ENCODE data around the gene DEFB129.

Gene DEFB129

DNA sequence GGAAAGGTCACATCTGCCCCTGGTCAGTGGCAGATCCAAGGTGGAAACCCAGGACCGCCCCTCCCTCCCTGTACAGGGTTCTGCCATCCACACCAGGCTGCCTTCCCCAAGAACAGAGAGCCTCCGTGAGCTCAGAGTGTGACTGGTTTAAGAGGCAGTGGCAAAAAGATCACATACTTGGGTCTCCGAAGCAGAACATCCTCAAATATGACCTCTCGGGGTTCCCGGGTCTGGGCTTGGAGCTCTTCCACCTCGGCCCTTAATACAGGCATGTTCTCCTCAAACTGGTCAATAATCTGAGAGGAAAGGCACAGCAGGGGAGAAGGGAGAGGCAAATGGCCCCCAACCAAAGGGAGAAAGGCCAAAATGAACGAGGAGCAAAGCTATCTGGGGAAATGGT lies 48.7 kb downstream of the DEFB129 start:
- no peak overlapping the region for H4K5ac ChIP-seq (ENCODE audit: low read length)
- no peak overlapping the region for H3K23ac ChIP-seq (ENCODE audit: low read length)
- WGBS (ENCODE audit: extremely low coverage, insufficient coverage, low lambda C conversion rate): no CpG with 5 or more reads among the region's 7 CpGs
- no peak overlapping the region for H3K4ac ChIP-seq (ENCODE audit: low read depth, low read length)
- H3K79me1 ChIP-seq (ENCODE audit: low read length): no peaks in the 10 kb centered on the region
- H2BK5ac ChIP-seq (ENCODE audit: low read length): no peak overlapping the region
- no peak overlapping the region for H3K56ac ChIP-seq (ENCODE audit: low read length)
- no peak overlapping the region for H3K9ac ChIP-seq (ENCODE audit: low read length)
- H3K4me1 ChIP-seq (ENCODE audit: control insufficient read depth, low read depth, low read length): no peaks in the 10 kb centered on the region
- DNase-seq: no peak
- H3K79me2 ChIP-seq (ENCODE audit: control insufficient read depth, insufficient read depth, low read length): no peaks in the 10 kb centered on the region
- H3K27me3 ChIP-seq (ENCODE audit: insufficient read depth, low read length, poor library complexity): no peaks in the 10 kb centered on the region
- H3K4me2 ChIP-seq (ENCODE audit: low read length): no peak overlapping the region
- H4K8ac ChIP-seq (ENCODE audit: low read depth, low read length): no peak overlapping the region
- H3K27ac ChIP-seq (ENCODE audit: low read depth, low read length): no peak overlapping the region
- H2BK15ac ChIP-seq (replicated peaks; ENCODE audit: low read depth): no peak overlapping the region
- H3K36me3 ChIP-seq (ENCODE audit: control insufficient read depth, insufficient read depth, low read length): no peaks in the 10 kb centered on the region
- H3K4me3 ChIP-seq (ENCODE audit: low read length): no peak overlapping the region
- no peak overlapping the region for H2AK5ac ChIP-seq (ENCODE audit: low read length)
- no peak overlapping the region for H3K18ac ChIP-seq (ENCODE audit: low read length)
- H2BK120ac ChIP-seq (ENCODE audit: low read depth, low read length): no peak overlapping the region

DNA sequence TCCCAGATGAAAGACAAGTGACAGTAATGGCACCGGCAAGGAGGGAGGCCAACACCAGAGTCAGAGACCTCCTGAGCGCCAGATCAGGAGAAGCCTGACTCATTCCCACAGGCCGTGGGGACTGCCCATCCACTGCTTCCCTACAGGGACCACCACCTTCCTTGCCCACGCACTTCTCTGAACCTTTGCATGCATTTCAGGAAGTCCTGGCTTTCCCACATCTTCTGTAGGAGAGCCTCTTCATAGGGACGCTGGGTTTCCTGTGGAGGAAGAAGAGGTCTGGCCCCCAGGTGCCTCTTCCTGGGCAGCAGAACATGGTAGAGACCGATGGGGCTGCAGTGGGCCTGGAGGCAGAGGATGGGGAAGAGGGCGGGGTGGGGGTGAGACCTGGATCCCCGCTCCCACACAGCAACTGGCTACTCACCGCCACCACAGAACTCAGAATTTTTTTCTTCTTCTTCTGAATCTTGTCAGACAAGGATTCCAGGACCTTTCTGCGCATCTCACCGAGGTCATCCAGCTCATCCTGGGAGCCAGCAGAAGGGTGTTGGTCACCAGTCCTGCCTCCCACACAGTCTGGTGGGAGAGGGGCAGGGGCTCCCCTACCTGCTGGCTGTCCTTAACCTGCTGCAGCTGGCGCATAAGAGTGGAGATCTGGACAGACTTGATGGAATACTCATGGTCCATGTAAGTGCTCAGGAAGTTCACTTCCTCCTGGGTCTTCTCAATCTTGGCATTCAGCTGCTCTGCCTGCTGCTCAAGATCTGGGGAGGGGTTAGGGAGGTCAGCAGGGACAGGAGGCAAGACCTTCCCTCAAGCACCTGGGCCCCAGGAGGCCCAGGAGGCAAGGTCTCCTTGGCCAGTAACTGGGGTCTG lies 49.8 kb downstream of the DEFB129 start:
- no peaks in the 10 kb centered on the region for H3K27me3 ChIP-seq (ENCODE audit: insufficient read depth, low read length, poor library complexity)
- WGBS (ENCODE audit: extremely low coverage, insufficient coverage, low lambda C conversion rate): no CpG with 5 or more reads among the region's 12 CpGs

DNA sequence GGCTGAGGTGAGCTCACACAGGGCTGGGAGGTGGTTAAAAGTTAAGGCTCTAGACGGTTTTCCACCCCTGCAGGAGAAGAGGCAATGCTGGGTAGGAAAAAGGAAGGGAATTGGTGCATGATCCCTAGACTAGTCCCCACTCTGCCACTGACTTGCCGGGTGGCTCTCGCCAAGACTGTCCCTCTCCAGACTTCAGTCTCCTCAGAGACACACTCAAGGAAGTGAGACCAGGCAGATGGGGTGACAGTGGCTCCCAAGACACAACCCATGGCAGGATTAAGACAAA lies 50.4 kb downstream of the DEFB129 start:
- no peaks in the 10 kb centered on the region for H3K4me1 ChIP-seq (ENCODE audit: control insufficient read depth, low read depth, low read length)
- H2BK120ac ChIP-seq (ENCODE audit: low read depth, low read length): no peak overlapping the region
- H3K27me3 ChIP-seq (ENCODE audit: insufficient read depth, low read length, poor library complexity): no peaks in the 10 kb centered on the region
- no peaks in the 10 kb centered on the region for H3K36me3 ChIP-seq (ENCODE audit: control insufficient read depth, insufficient read depth, low read length)
- H2BK15ac ChIP-seq (replicated peaks; ENCODE audit: low read depth): no peak overlapping the region
- no peak overlapping the region for H4K5ac ChIP-seq (ENCODE audit: low read length)
- no peak overlapping the region for H3K4ac ChIP-seq (ENCODE audit: low read depth, low read length)
- no peaks in the 10 kb centered on the region for H3K79me2 ChIP-seq (ENCODE audit: control insufficient read depth, insufficient read depth, low read length)
- DNase-seq: no peak
- H3K4me3 ChIP-seq (ENCODE audit: low read length): no peak overlapping the region
- H3K4me2 ChIP-seq (ENCODE audit: low read length): no peak overlapping the region
- no peak overlapping the region for H3K18ac ChIP-seq (ENCODE audit: low read length)
- no peak overlapping the region for H3K56ac ChIP-seq (ENCODE audit: low read length)
- no peak overlapping the region for H3K27ac ChIP-seq (ENCODE audit: low read depth, low read length)
- H2AK5ac ChIP-seq (ENCODE audit: low read length): no peak overlapping the region
- no peak overlapping the region for H3K23ac ChIP-seq (ENCODE audit: low read length)
- H2BK5ac ChIP-seq (ENCODE audit: low read length): no peak overlapping the region
- no peak overlapping the region for H4K8ac ChIP-seq (ENCODE audit: low read depth, low read length)
- no CpG with 5 or more reads among the region's 3 CpGs for WGBS (ENCODE audit: extremely low coverage, insufficient coverage, low lambda C conversion rate)
- H3K79me1 ChIP-seq (ENCODE audit: low read length): no peaks in the 10 kb centered on the region
- no peak overlapping the region for H3K9ac ChIP-seq (ENCODE audit: low read length)

More for the DNA sequence above, 49.8 kb downstream of the DEFB129 start:
- Histone ChIP-seq H3K4me3 (ENCODE audit: low read length) (no peak overlapping the region), H3K27ac (ENCODE audit: low read depth, low read length) (no peak overlapping the region), H4K8ac (ENCODE audit: low read depth, low read length) (no peak overlapping the region), H3K56ac (ENCODE audit: low read length) (no peak overlapping the region), H4K5ac (ENCODE audit: low read length) (no peak overlapping the region), H3K18ac (ENCODE audit: low read length) (no peak overlapping the region), H2BK15ac (replicated peaks; ENCODE audit: low read depth) (no peak overlapping the region), H3K79me2 (ENCODE audit: control insufficient read depth, insufficient read depth, low read length) (no peaks in the 10 kb centered on the region), H3K79me1 (ENCODE audit: low read length) (no peaks in the 10 kb centered on the region), H3K36me3 (ENCODE audit: control insufficient read depth, insufficient read depth, low read length) (no peaks in the 10 kb centered on the region), H3K4me2 (ENCODE audit: low read length) (no peak overlapping the region), H3K23ac (ENCODE audit: low read length) (no peak overlapping the region), H2AK5ac (ENCODE audit: low read length) (no peak overlapping the region), H3K4me1 (ENCODE audit: control insufficient read depth, low read depth, low read length) (no peaks in the 10 kb centered on the region), H2BK120ac (ENCODE audit: low read depth, low read length) (no peak overlapping the region), H3K4ac (ENCODE audit: low read depth, low read length) (no peak overlapping the region), H2BK5ac (ENCODE audit: low read length) (no peak overlapping the region), H3K9ac (ENCODE audit: low read length) (no peak overlapping the region)
- DNase-seq: no peak

DNA sequence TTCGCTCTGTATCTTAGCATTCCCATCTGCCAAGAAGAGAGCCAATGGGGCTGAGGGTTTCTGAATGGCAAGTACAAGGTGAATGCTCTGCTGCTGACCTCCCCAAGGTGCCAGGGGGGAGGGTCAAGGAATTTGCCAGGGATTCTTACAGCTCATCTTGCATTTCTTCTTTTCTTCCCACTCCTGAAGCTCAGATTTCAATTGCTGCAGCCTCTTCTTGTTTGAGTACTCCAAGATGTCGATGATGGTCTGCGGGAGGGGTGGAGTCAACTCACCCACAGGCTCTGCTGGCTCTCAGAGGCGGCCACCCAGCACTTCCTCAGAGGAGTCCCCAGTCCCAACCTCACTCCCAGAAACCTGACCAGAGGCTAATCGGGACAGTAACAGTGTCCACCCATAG lies 51.1 kb downstream of the DEFB129 start:
- Histone ChIP-seq H3K79me2 (ENCODE audit: control insufficient read depth, insufficient read depth, low read length) (no peaks in the 10 kb centered on the region), H4K8ac (ENCODE audit: low read depth, low read length) (no peak overlapping the region), H2AK5ac (ENCODE audit: low read length) (no peak overlapping the region), H3K9ac (ENCODE audit: low read length) (peak overlapping the region; percentile 38), H2BK120ac (ENCODE audit: low read depth, low read length) (no peak overlapping the region), H2BK5ac (ENCODE audit: low read length) (no peak overlapping the region), H2BK15ac (replicated peaks; ENCODE audit: low read depth) (no peak overlapping the region), H3K4me1 (ENCODE audit: control insufficient read depth, low read depth, low read length) (no peaks in the 10 kb centered on the region), H3K23ac (ENCODE audit: low read length) (no peak overlapping the region), H4K5ac (ENCODE audit: low read length) (no peak overlapping the region), H3K27me3 (ENCODE audit: insufficient read depth, low read length, poor library complexity) (no peaks in the 10 kb centered on the region), H3K18ac (ENCODE audit: low read length) (no peak overlapping the region), H3K27ac (ENCODE audit: low read depth, low read length) (no peak overlapping the region), H3K4me3 (ENCODE audit: low read length) (no peak overlapping the region), H3K4ac (ENCODE audit: low read depth, low read length) (no peak overlapping the region), H3K56ac (ENCODE audit: low read length) (no peak overlapping the region), H3K36me3 (ENCODE audit: control insufficient read depth, insufficient read depth, low read length) (no peaks in the 10 kb centered on the region), H3K79me1 (ENCODE audit: low read length) (no peaks in the 10 kb centered on the region), H3K4me2 (ENCODE audit: low read length) (peak overlapping the region; percentile 16)
- WGBS (ENCODE audit: extremely low coverage, insufficient coverage, low lambda C conversion rate): no CpG with 5 or more reads among the region's 5 CpGs
- DNase-seq: no peak

DNA sequence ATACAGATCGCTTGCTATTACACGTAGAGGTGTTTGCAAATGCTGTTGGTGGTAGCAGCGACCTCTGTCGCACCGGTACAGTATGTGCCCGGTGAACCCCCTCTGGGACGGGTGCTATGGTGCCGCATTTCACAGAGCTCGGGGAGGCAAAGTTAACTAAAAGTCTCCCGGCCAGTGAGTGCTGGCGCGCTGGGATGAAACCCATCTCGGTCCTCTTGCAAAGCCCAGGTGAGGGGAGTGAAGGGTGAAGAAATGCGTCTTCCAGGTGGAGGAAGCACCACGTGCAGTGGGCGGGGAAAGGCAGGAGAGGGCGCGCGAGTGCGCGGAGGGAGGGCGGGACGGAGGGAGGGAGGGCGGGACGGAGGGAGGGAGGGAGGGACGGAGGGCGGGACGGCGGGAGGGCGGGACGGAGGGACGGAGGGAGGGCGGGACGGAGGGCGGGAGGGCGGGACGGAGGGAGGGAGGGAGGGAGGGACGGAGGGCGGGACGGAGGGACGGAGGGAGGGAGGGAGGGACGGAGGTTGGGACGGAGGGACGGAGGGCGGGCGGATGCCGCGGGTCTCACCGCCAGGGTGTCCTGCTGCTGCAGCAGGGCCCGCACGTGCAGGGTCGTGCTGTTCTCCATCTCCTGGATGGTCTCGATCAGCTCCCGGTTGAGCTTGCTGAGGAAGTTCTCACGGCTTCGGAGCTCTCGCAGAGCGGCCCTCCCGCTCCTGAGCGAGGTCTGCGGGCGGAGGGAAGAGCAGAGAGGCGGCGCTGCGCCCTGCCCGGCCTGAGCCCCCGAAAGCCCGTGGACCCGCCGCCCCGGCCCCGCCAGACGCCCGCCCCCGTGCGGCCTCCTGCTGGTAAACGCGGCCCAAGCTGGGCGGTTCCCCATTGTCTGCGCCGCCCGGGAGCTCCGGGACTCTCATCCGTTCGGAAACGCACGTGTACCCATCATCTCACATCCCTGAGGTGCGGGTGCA lies 51.8 kb downstream of the DEFB129 start:
- H2AK5ac ChIP-seq (ENCODE audit: low read length): no peak overlapping the region
- H4K5ac ChIP-seq (ENCODE audit: low read length): no peak overlapping the region
- DNase-seq: peak; percentile 77
- H3K4me1 ChIP-seq (ENCODE audit: control insufficient read depth, low read depth, low read length): no peaks in the 10 kb centered on the region
- no peaks in the 10 kb centered on the region for H3K36me3 ChIP-seq (ENCODE audit: control insufficient read depth, insufficient read depth, low read length)
- no peaks in the 10 kb centered on the region for H3K79me1 ChIP-seq (ENCODE audit: low read length)
- H2BK15ac ChIP-seq (replicated peaks; ENCODE audit: low read depth): no peak overlapping the region
- H3K27me3 ChIP-seq (ENCODE audit: insufficient read depth, low read length, poor library complexity): no peaks in the 10 kb centered on the region
- H3K79me2 ChIP-seq (ENCODE audit: control insufficient read depth, insufficient read depth, low read length): no peaks in the 10 kb centered on the region
- H3K4ac ChIP-seq (ENCODE audit: low read depth, low read length): no peak overlapping the region
- no CpG with 5 or more reads among the region's 88 CpGs for WGBS (ENCODE audit: extremely low coverage, insufficient coverage, low lambda C conversion rate)
- H4K8ac ChIP-seq (ENCODE audit: low read depth, low read length): no peak overlapping the region
- peak overlapping the region; percentile 59 for H3K9ac ChIP-seq (ENCODE audit: low read length)
- H3K27ac ChIP-seq (ENCODE audit: low read depth, low read length): no peak overlapping the region
- no peak overlapping the region for H2BK5ac ChIP-seq (ENCODE audit: low read length)
- H3K56ac ChIP-seq (ENCODE audit: low read length): peak overlapping the region; percentile 79
- no peak overlapping the region for H2BK120ac ChIP-seq (ENCODE audit: low read depth, low read length)
- no peak overlapping the region for H3K4me3 ChIP-seq (ENCODE audit: low read length)
- H3K4me2 ChIP-seq (ENCODE audit: low read length): peak overlapping the region; percentile 56
- H3K23ac ChIP-seq (ENCODE audit: low read length): no peak overlapping the region
- H3K18ac ChIP-seq (ENCODE audit: low read length): no peak overlapping the region

Data from mesendoderm (in vitro differentiated cells).